KOPT-K1 (cell line): ENCODE results near the gene ST6GALNAC6.
A peak's percentile ranks its signal among the peaks of the same experiment; 100 is the strongest.

Experiments
- H3K27ac ChIP-seq: fragments of 200-600 bp; sonication (generic); 2 replicates; pipeline ENCODE4 v1.5.1; 2016; ENCODE audit warnings: antibody characterized with exemption, mild to moderate bottlenecking, low read depth, low read length; ENCODE audit not compliant: poor library complexity, severe bottlenecking
- H3K36me3 ChIP-seq: fragments of 200-600 bp; sonication (generic); 2 replicates; pipeline ENCODE4 v1.5.1; 2017; ENCODE audit warnings: antibody characterized with exemption, mild to moderate bottlenecking, low read length, moderate library complexity; ENCODE audit not compliant: insufficient read depth
- H3K9me3 ChIP-seq: fragments of 200-600 bp; sonication (generic); 2 replicates; pipeline ENCODE4 v1.5.1; 2017; ENCODE audit warnings: antibody characterized with exemption, low read length, mild to moderate bottlenecking; ENCODE audit not compliant: insufficient read depth, poor library complexity, severe bottlenecking

ST6GALNAC6 gene

GRCh38 chr9:127926906-127927200 is 27.4 kb upstream of the ST6GALNAC6 start:
- Histone ChIP-seq H3K36me3 (no peaks in the 10 kb centered on the region), H3K27ac (no peak overlapping the region), H3K9me3 (no peaks in the 10 kb centered on the region)

GRCh38 chr9:127925959-127926905 is 26.8 kb upstream of the ST6GALNAC6 start:
- Histone ChIP-seq H3K27ac (no peak overlapping the region), H3K9me3 (no peaks in the 10 kb centered on the region), H3K36me3 (no peaks in the 10 kb centered on the region)

DNA sequence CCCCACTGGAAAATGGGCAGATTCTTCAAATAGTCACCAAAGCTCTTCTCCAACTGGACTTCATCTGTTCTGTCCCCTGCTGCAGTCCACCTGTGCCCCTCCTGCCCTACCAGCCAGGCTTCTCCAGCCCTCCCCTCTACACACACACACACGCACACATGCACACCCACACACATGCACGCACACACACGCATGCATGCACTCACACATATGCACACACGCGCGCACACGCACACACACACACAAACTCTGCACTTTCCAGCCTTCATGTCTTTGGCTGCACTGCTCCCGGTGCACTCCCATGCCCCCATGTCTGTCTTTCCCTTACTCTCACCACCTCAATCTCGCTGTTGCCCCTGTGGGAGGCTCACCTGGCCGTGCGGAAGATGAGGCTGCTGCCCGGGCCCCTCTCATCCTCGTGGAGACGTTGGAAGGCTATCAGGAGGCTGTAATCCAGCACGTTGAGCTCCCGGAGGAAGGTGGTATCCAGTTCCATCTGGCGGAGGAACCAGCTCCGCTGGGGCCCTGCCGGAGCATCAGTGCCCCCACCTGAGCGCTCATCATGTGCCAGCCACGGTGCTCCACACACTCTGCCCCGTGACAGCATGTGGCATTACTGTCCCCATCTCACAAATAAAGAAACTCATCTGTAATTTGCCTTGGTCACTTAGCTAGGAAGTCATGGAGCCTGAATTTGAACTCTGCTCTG is 25.5 kb upstream of the ST6GALNAC6 start:
- H3K36me3 ChIP-seq: no peaks in the 10 kb centered on the region
- H3K9me3 ChIP-seq: no peaks in the 10 kb centered on the region
- no peak overlapping the region for H3K27ac ChIP-seq

GRCh38 chr9:127923771-127924170 is 24.4 kb upstream of the ST6GALNAC6 start:
- H3K36me3 ChIP-seq: no peaks in the 10 kb centered on the region
- no peaks in the 10 kb centered on the region for H3K9me3 ChIP-seq
- no peak overlapping the region for H3K27ac ChIP-seq

GRCh38 chr9:127923046-127923445 is 23.6 kb upstream of the ST6GALNAC6 start:
- H3K36me3 ChIP-seq: no peaks in the 10 kb centered on the region
- H3K9me3 ChIP-seq: no peaks in the 10 kb centered on the region
- no peak overlapping the region for H3K27ac ChIP-seq

- H3K36me3 ChIP-seq: no peaks in the 10 kb centered on the region
- H3K9me3 ChIP-seq: no peaks in the 10 kb centered on the region
- no peak overlapping the region for H3K27ac ChIP-seq
These were observed 22.2 kb upstream of the ST6GALNAC6 start for GRCh38 chr9:127921557-127922120.

DNA sequence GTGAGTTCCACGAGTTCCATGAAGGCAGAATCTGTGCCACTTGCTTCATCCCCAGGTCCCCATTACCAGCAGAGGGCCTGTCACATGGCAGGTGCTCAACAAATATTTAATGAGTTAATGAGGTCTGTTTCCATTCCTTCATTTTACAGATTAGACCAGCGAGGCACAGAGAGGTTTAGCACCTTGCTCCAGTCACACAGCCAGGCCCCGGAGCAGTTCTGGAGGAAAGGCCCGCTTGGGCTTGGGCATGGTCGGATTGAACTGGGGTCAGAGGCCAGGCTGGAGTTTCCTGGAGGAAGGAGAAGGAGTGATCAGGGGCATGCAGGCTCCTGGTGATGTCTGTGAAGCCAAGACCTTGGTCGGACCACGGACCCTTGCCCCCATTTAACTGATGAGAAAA is 21.4 kb upstream of the ST6GALNAC6 start:
- Histone ChIP-seq H3K27ac (no peak overlapping the region), H3K9me3 (no peaks in the 10 kb centered on the region), H3K36me3 (no peaks in the 10 kb centered on the region)

GRCh38 chr9:127919253-127919815 is 19.9 kb upstream of the ST6GALNAC6 start:
- Histone ChIP-seq H3K27ac (no peak overlapping the region), H3K9me3 (no peaks in the 10 kb centered on the region), H3K36me3 (no peaks in the 10 kb centered on the region)

- H3K9me3 ChIP-seq: no peaks in the 10 kb centered on the region
- no peak overlapping the region for H3K27ac ChIP-seq
- no peaks in the 10 kb centered on the region for H3K36me3 ChIP-seq
These were observed 19.0 kb upstream of the ST6GALNAC6 start for GRCh38 chr9:127918183-127919107.

DNA sequence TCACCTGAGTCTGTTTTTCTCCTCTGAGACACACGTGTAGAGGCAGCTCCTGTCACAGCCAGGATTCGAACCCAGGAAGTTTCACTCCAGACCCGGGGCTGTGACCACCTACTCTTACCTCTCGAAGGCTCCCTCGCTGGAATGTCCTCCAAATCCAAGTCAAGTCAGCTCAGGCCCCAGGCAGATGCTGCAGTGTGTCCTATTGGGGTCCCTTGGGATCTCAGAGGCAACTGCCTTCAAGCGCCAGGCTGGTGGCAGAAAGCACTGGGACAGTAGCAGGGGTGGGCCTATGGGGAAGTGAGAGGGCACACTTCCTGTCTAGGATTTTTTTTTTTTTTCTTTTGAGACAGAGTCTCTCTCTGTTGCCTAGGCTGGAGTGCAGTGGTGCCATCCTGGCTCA is 18.2 kb upstream of the ST6GALNAC6 start:
- H3K27ac ChIP-seq: no peak overlapping the region
- H3K9me3 ChIP-seq: no peaks in the 10 kb centered on the region
- H3K36me3 ChIP-seq: no peaks in the 10 kb centered on the region

DNA sequence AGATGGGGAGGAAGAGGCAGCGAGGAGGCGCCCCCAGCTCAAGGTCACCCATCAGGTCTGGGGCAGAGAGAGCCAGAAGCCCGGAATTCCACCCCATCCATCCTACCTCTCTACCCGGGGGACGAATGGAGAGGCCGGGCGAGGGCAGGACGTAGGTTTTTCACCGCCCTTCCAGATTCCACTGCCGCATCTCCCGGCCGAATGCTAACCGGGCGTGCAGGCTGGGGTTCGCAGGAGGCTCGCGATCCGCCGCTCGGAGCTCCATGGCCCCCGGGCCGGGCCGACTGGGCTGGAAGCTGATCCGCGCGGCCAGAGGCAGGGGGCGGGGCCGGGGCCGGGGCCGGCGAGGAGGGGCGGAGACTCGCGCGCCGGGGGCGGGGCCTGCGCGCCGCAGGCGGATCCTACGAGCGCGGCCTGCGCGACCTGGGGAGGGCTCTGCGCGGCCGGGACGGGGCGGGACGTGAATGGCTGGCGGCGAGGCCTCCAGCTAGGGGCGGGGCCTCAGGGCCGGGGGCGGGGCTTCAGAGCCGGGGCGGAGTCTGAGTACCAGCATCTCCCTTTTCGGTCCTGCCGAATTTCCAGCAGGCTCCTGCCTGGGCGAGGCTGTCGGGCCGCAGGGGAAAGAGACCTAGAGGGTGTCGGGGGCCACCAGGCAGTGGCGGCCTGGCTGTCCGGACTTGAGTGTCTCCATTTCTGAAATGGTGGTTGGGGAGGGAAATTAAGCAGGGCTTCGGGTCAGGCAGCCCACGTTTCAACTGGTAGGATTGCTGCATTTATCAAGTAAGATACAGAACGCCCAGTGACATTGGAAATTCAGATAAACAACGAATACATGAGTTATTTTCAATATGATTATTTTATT is 17.5 kb upstream of the ST6GALNAC6 start, which contains the start of gene ST6GALNAC4:
Gene ST6GALNAC4 (minus strand): TSS at position 322 of the 862 bp plus-strand sequence. CDS start 622 bp downstream, outside the sequence.
- Histone ChIP-seq H3K9me3 (no peaks in the 10 kb centered on the region), H3K27ac (peak within 1 kb of the TSS; percentile 32), H3K36me3 (no peaks in the 10 kb centered on the region)

DNA sequence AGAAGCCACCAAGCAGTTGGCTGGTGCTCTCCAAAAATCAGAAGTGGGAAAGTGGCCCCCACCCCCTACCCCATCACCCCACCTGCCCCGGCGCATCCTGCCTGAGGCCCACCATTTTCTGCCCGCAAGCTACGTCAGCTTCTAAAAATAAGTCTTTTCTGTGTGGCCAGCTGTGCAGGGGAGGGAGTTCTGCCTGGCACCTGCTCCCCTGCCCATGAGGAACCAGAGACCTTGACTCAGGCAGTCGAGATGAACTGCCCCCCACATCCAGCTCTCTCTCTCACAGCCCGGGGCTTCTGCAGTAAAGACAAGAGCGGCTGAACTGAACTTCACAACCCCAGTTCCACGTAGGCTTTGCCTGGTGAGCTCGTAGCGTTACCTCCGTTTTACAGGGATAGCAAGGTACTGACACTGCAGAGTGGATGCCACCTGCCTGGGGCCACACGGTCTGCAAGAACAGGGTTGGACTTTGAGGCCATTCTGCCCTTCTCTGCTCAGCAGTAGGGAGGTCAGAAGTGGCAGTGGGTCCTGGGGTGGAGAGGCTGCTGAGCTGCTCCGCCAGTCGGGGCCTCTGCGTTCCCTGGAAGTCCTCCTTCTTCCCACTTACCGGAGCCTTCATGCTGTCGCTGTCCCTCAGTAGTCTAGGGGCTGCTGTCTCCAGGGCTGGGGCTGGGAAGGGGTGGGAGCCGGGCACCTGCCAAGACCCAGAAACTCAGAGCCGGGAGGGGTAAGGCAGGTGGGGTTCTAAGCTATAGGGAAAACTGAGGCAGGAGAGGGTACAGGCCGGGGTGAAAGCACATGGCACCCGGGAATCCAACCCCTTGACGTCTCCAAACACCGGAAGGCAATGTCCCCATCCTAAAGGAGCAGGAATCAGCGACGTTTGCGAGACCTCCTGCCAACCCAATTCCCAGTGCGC is 16.7 kb upstream of the ST6GALNAC6 start:
- peak overlapping the region; percentile 32 for H3K27ac ChIP-seq
- no peaks in the 10 kb centered on the region for H3K9me3 ChIP-seq
- no peaks in the 10 kb centered on the region for H3K36me3 ChIP-seq

- Histone ChIP-seq H3K27ac (peak overlapping the region; percentile 32), H3K36me3 (no peaks in the 10 kb centered on the region), H3K9me3 (no peaks in the 10 kb centered on the region)
These were observed 15.9 kb upstream of the ST6GALNAC6 start for GRCh38 chr9:127915325-127915752.
